ENCODE results near the gene ZNF626.
"Not testable (repeated sequence)": the region's sequence is repeated elsewhere in the genome, so short reads cannot be mapped to it uniquely, and the experiment has no call there.

DNA sequence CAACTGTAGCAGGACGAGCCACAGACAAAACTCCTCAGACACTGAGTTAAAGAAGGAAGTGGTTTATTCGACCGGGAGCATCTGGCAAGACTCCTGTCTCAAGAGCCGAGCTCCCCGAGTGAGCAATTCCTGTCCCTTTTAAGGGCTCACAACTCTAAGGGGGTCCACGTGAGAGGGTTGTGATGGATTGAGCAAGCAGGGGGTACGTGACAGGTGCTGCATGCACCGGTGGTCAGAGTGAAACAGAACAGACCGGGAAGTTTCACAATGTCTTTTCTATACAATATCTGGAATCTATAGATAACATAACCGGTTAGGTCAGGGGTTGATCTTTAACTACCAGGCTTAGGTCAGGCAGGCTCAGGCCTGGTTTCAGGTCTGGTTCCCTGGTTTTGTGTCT lies 3.1 kb upstream of the ZNF626 start:
- not testable (repeated sequence) for TF ChIP-seq EZH2phosphoT487 (IDR thresholded peaks at IDR 0.05; ENCODE audit: borderline replicate concordance, low read length)
- TF ChIP-seq, protein P1, sequence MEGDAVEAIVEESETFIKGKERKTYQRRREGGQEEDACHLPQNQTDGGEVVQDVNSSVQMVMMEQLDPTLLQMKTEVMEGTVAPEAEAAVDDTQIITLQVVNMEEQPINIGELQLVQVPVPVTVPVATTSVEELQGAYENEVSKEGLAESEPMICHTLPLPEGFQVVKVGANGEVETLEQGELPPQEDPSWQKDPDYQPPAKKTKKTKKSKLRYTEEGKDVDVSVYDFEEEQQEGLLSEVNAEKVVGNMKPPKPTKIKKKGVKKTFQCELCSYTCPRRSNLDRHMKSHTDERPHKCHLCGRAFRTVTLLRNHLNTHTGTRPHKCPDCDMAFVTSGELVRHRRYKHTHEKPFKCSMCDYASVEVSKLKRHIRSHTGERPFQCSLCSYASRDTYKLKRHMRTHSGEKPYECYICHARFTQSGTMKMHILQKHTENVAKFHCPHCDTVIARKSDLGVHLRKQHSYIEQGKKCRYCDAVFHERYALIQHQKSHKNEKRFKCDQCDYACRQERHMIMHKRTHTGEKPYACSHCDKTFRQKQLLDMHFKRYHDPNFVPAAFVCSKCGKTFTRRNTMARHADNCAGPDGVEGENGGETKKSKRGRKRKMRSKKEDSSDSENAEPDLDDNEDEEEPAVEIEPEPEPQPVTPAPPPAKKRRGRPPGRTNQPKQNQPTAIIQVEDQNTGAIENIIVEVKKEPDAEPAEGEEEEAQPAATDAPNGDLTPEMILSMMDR (conservative IDR thresholded peaks at IDR 0.05; ENCODE audit: low read depth, low read length) = not testable (repeated sequence)

Data from PC-3 (cell line).